ENCODE data around the gene PRLR.

PRLR gene

DNA sequence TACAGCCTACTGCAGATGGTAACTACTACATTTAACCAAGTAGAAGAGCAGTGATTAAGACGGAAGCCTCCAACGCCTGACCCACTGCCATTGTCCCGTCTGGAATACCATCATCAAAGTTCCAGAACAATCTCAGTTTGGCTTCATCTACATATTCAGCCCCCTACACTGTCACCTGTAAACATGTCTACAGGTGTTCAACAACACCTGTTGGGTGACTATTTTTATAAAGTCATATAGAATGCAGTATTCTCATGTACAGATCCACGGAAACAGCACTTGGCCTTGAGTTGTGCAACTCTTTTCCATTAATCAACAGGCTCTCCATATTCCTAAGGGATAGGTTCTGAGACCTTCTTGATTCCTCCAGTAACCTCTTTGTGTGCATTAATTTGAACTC, 129.3 kb downstream of the PRLR start:
- Histone ChIP-seq H2BK5ac (ENCODE audit: low read depth, low read length, poor library complexity, severe bottlenecking) (no peak overlapping the region), H3K18ac (ENCODE audit: low read depth in 1 of 2, low read length in 2 of 2) (no peak overlapping the region), H2BK15ac (ENCODE audit: low read depth, poor library complexity, severe bottlenecking) (no peak overlapping the region), H3K4me2 (ENCODE audit: low read length, poor library complexity, severe bottlenecking) (no peak overlapping the region), H3K79me1 (replicated peaks; ENCODE audit: low read length, poor library complexity, severe bottlenecking) (no peaks in the 10 kb centered on the region), H3K4me1 (ENCODE audit: control insufficient read depth, insufficient read depth, low read depth, low read length) (no peaks in the 10 kb centered on the region), H3K9me3 (ENCODE audit: control insufficient read depth, low read length) (no peaks in the 10 kb centered on the region), H3K9ac (ENCODE audit: low read length) (no peak overlapping the region), H4K91ac (ENCODE audit: low read length) (no peak overlapping the region), H3K23ac (ENCODE audit: low read length in 2 of 2) (no peak overlapping the region), H4K8ac (ENCODE audit: low read length) (no peak overlapping the region), H2AFZ (ENCODE audit: low read depth, low read length) (no peak overlapping the region), H2AK5ac (ENCODE audit: low read length, severe bottlenecking) (no peak overlapping the region), H3K36me3 (ENCODE audit: control insufficient read depth in 1 of 2, insufficient read depth in 2 of 2, low read depth in 1 of 2, low read length in 2 of 2) (no peaks in the 10 kb centered on the region), H2BK120ac (ENCODE audit: low read depth, low read length) (no peak overlapping the region), H3K27me3 (ENCODE audit: control insufficient read depth in 1 of 2, insufficient read depth in 1 of 2, low read length in 2 of 2) (no peaks in the 10 kb centered on the region), H3K4me3 (ENCODE audit: insufficient read depth in 1 of 2, low read depth in 1 of 2, low read length in 2 of 2) (no peak overlapping the region), H2BK12ac (ENCODE audit: low read length in 2 of 2) (no peak overlapping the region), H3K27ac (ENCODE audit: low read length, poor library complexity, severe bottlenecking) (no peak overlapping the region), H3K14ac (ENCODE audit: low read length in 2 of 2) (no peak overlapping the region), H3K4ac (ENCODE audit: low read depth in 1 of 2, low read length in 2 of 2) (no peak overlapping the region)
- WGBS, result 96% methylated on average over 4 of the region's 4 CpGs
- no peak for DNase-seq

DNA sequence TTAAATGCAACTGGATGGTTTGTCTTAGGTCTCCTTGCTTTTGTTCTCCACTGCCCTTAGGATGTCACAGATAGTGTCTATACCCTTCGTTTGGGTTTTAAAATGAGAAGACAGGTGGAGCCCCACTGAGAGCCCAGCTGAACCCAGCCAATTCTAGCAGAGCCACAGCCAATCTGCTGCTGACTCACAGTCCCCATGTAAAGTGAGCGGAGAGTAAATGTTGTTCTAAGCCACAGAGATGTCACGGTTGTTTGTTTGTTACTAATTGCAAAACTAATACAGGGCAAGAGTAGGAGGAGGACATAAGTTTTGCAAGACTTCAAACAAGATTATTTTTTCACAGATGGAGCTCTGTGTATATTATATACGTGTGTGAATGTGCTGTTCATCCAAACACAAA, 132.1 kb downstream of the PRLR start:
- H2AFZ ChIP-seq (ENCODE audit: low read depth, low read length), result no peak overlapping the region
- WGBS, result 69% methylated on average over 3 of the region's 4 CpGs

DNA sequence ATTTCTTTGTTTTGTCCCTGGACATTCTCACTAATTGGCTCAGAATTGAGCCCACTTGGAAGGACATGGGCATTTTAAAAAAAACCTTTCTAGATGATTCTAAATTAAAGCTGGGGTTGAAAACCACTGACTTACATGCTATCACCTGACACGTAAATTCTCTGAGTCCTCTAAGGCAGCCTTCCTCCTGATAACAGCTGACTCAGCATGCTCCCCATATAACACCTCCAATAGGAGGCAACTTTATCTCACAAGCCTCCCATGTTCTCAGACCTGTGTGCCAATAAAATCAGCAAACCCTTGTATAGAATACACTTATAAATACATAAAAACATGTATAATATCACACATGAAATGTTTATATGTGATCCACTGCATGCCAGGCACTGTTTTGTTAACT, 133.4 kb downstream of the PRLR start:
- Histone ChIP-seq H3K27me3 (ENCODE audit: control insufficient read depth in 1 of 2, insufficient read depth in 1 of 2, low read length in 2 of 2) (peaks cover 0 to 6% of the 10 kb centered on the region in 2 experiments), H3K23ac (ENCODE audit: low read length in 2 of 2) (no peak overlapping the region), H2AK5ac (ENCODE audit: low read length, severe bottlenecking) (no peak overlapping the region), H4K8ac (ENCODE audit: low read length) (no peak overlapping the region), H3K4ac (ENCODE audit: low read depth in 1 of 2, low read length in 2 of 2) (no peak overlapping the region), H3K9ac (ENCODE audit: low read length) (no peak overlapping the region), H3K27ac (ENCODE audit: low read length, poor library complexity, severe bottlenecking) (no peak overlapping the region), H3K9me3 (ENCODE audit: control insufficient read depth, low read length) (no peaks in the 10 kb centered on the region), H2BK120ac (ENCODE audit: low read depth, low read length) (no peak overlapping the region), H2BK15ac (ENCODE audit: low read depth, poor library complexity, severe bottlenecking) (no peak overlapping the region), H3K4me2 (ENCODE audit: low read length, poor library complexity, severe bottlenecking) (no peak overlapping the region), H3K4me3 (ENCODE audit: insufficient read depth in 1 of 2, low read depth in 1 of 2, low read length in 2 of 2) (no peak overlapping the region), H4K91ac (ENCODE audit: low read length) (no peak overlapping the region), H3K36me3 (ENCODE audit: control insufficient read depth in 1 of 2, insufficient read depth in 2 of 2, low read depth in 1 of 2, low read length in 2 of 2) (no peaks in the 10 kb centered on the region), H2BK12ac (ENCODE audit: low read length in 2 of 2) (no peak overlapping the region), H3K18ac (ENCODE audit: low read depth in 1 of 2, low read length in 2 of 2) (no peak overlapping the region), H2BK5ac (ENCODE audit: low read depth, low read length, poor library complexity, severe bottlenecking) (no peak overlapping the region), H3K79me1 (replicated peaks; ENCODE audit: low read length, poor library complexity, severe bottlenecking) (no peaks in the 10 kb centered on the region), H2AFZ (ENCODE audit: low read depth, low read length) (no peak overlapping the region), H3K4me1 (ENCODE audit: control insufficient read depth, insufficient read depth, low read depth, low read length) (no peaks in the 10 kb centered on the region), H3K14ac (ENCODE audit: low read length in 2 of 2) (no peak overlapping the region)
- 83% methylated on average over 1 of the region's 1 CpG for WGBS
- DNase-seq, result no peak

More for the DNA sequence above, 132.1 kb downstream of the PRLR start:
- no peaks in the 10 kb centered on the region for H3K79me1 ChIP-seq (replicated peaks; ENCODE audit: low read length, poor library complexity, severe bottlenecking)
- no peaks in the 10 kb centered on the region for H3K4me1 ChIP-seq (ENCODE audit: control insufficient read depth, insufficient read depth, low read depth, low read length)
- no peaks in the 10 kb centered on the region for H3K9me3 ChIP-seq (ENCODE audit: control insufficient read depth, low read length)
- no peak overlapping the region for H2BK12ac ChIP-seq (ENCODE audit: low read length in 2 of 2)
- DNase-seq, result peak; percentile 7
- no peak overlapping the region for H3K9ac ChIP-seq (ENCODE audit: low read length)
- no peak overlapping the region for H2BK15ac ChIP-seq (ENCODE audit: low read depth, poor library complexity, severe bottlenecking)
- H4K91ac ChIP-seq (ENCODE audit: low read length), result no peak overlapping the region
- H3K27me3 ChIP-seq (ENCODE audit: control insufficient read depth in 1 of 2, insufficient read depth in 1 of 2, low read length in 2 of 2), result no peaks in the 10 kb centered on the region
- H3K23ac ChIP-seq (ENCODE audit: low read length in 2 of 2), result no peak overlapping the region
- no peak overlapping the region for H3K18ac ChIP-seq (ENCODE audit: low read depth in 1 of 2, low read length in 2 of 2)
- no peak overlapping the region for H3K4me2 ChIP-seq (ENCODE audit: low read length, poor library complexity, severe bottlenecking)
- no peak overlapping the region for H3K14ac ChIP-seq (ENCODE audit: low read length in 2 of 2)
- H3K4me3 ChIP-seq (ENCODE audit: insufficient read depth in 1 of 2, low read depth in 1 of 2, low read length in 2 of 2), result no peak overlapping the region
- no peak overlapping the region for H2BK120ac ChIP-seq (ENCODE audit: low read depth, low read length)
- H4K8ac ChIP-seq (ENCODE audit: low read length), result no peak overlapping the region
- no peak overlapping the region for H3K4ac ChIP-seq (ENCODE audit: low read depth in 1 of 2, low read length in 2 of 2)
- no peak overlapping the region for H2AK5ac ChIP-seq (ENCODE audit: low read length, severe bottlenecking)
- no peak overlapping the region for H2BK5ac ChIP-seq (ENCODE audit: low read depth, low read length, poor library complexity, severe bottlenecking)
- no peaks in the 10 kb centered on the region for H3K36me3 ChIP-seq (ENCODE audit: control insufficient read depth in 1 of 2, insufficient read depth in 2 of 2, low read depth in 1 of 2, low read length in 2 of 2)
- no peak overlapping the region for H3K27ac ChIP-seq (ENCODE audit: low read length, poor library complexity, severe bottlenecking)

DNA sequence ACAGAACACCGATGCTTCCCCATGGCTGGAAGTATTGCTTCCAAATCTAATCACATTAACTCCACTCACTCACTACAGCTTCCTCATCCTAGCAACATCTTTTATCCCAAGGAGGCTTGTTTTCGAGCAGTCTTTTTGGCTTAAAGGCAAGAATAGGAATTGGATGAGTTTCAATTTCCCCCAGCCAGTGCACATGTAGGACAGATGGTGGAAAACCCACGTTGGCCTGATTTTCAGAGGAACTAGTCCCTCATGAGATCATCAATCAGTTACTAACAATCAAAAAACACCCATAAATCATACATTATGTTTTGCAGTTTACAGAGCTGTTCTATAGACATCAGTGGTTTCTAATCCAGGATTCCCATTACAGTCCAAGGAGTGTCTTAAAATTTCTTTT, 134.1 kb downstream of the PRLR start:
- H3K4me3 ChIP-seq (ENCODE audit: insufficient read depth in 1 of 2, low read depth in 1 of 2, low read length in 2 of 2), result no peak overlapping the region
- 93% methylated on average over 3 of the region's 3 CpGs for WGBS
- H2BK15ac ChIP-seq (ENCODE audit: low read depth, poor library complexity, severe bottlenecking), result no peak overlapping the region
- DNase-seq, result no peak
- no peak overlapping the region for H2AK5ac ChIP-seq (ENCODE audit: low read length, severe bottlenecking)
- H3K4ac ChIP-seq (ENCODE audit: low read depth in 1 of 2, low read length in 2 of 2), result no peak overlapping the region
- H4K91ac ChIP-seq (ENCODE audit: low read length), result no peak overlapping the region
- peaks cover 0 to 9% of the 10 kb centered on the region in 2 experiments for H3K27me3 ChIP-seq (ENCODE audit: control insufficient read depth in 1 of 2, insufficient read depth in 1 of 2, low read length in 2 of 2)
- H3K23ac ChIP-seq (ENCODE audit: low read length in 2 of 2), result no peak overlapping the region
- no peak overlapping the region for H3K27ac ChIP-seq (ENCODE audit: low read length, poor library complexity, severe bottlenecking)
- H3K4me2 ChIP-seq (ENCODE audit: low read length, poor library complexity, severe bottlenecking), result no peak overlapping the region
- no peak overlapping the region for H2AFZ ChIP-seq (ENCODE audit: low read depth, low read length)
- H2BK5ac ChIP-seq (ENCODE audit: low read depth, low read length, poor library complexity, severe bottlenecking), result no peak overlapping the region
- H2BK12ac ChIP-seq (ENCODE audit: low read length in 2 of 2), result no peak overlapping the region
- H3K4me1 ChIP-seq (ENCODE audit: control insufficient read depth, insufficient read depth, low read depth, low read length), result no peaks in the 10 kb centered on the region
- H3K14ac ChIP-seq (ENCODE audit: low read length in 2 of 2), result no peak overlapping the region
- H3K9me3 ChIP-seq (ENCODE audit: control insufficient read depth, low read length), result no peaks in the 10 kb centered on the region
- no peaks in the 10 kb centered on the region for H3K79me1 ChIP-seq (replicated peaks; ENCODE audit: low read length, poor library complexity, severe bottlenecking)
- H3K9ac ChIP-seq (ENCODE audit: low read length), result no peak overlapping the region
- H3K36me3 ChIP-seq (ENCODE audit: control insufficient read depth in 1 of 2, insufficient read depth in 2 of 2, low read depth in 1 of 2, low read length in 2 of 2), result no peaks in the 10 kb centered on the region
- no peak overlapping the region for H3K18ac ChIP-seq (ENCODE audit: low read depth in 1 of 2, low read length in 2 of 2)
- no peak overlapping the region for H2BK120ac ChIP-seq (ENCODE audit: low read depth, low read length)
- no peak overlapping the region for H4K8ac ChIP-seq (ENCODE audit: low read length)

Measured in mesenchymal stem cell (in vitro differentiated cells and primary cell).